ENCODE results near the gene AGAP1. TPM values are rescaled to one million over a fixed set of nuclear protein-coding genes. Genes with fewer than 3 reads are reported as not detected.

Gene AGAP1
- total RNA-seq, 6 experiments from 2014 or later, result 14.1 to 16.0 (median 15.1) TPM

GRCh38 chr2:235836491-235836911 lies 342.7 kb downstream of the AGAP1 start:
- TF ChIP-seq CTCF (IDR thresholded peaks at IDR 0.05), result no peak
- no peak overlapping the region for H3K4me3 Mint-ChIP-seq
- H3K36me3 Mint-ChIP-seq (ENCODE audit: low read depth), result no peaks in the 10 kb centered on the region
- no peaks in the 10 kb centered on the region for H3K4me1 Mint-ChIP-seq (ENCODE audit: low read depth)
- no peaks in the 10 kb centered on the region; the same call in 1 of the 2 replicates for H3K9me3 Mint-ChIP-seq
- no peak overlapping the region for H3K27ac Mint-ChIP-seq
- DNase-seq, result no peak
- no peaks in the 10 kb centered on the region for H3K27me3 Mint-ChIP-seq (ENCODE audit: insufficient read depth)

- Mint-ChIP-seq H3K4me1 (ENCODE audit: low read depth) (no peaks in the 10 kb centered on the region), H3K36me3 (ENCODE audit: low read depth) (no peaks in the 10 kb centered on the region), H3K4me3 (no peak overlapping the region), H3K27me3 (ENCODE audit: insufficient read depth) (no peaks in the 10 kb centered on the region), H3K27ac (no peak overlapping the region), H3K9me3 (no peaks in the 10 kb centered on the region; the same call in 1 of the 2 replicates)
- TF ChIP-seq CTCF (IDR thresholded peaks at IDR 0.05), result no peak
- no peak for DNase-seq
Observed at GRCh38 chr2:235839226-235839625, 345.4 kb downstream of the AGAP1 start.

- Mint-ChIP-seq H3K4me3 (no peak overlapping the region), H3K36me3 (ENCODE audit: low read depth) (no peaks in the 10 kb centered on the region), H3K4me1 (ENCODE audit: low read depth) (no peaks in the 10 kb centered on the region), H3K27ac (no peak overlapping the region), H3K9me3 (no peaks in the 10 kb centered on the region; the same call in 1 of the 2 replicates), H3K27me3 (ENCODE audit: insufficient read depth) (no peaks in the 10 kb centered on the region)
- no peak for DNase-seq
- no peak for TF ChIP-seq CTCF (IDR thresholded peaks at IDR 0.05)
Observed at GRCh38 chr2:235839974-235840373, 346.1 kb downstream of the AGAP1 start.

GRCh38 chr2:235841863-235842262 lies 348.0 kb downstream of the AGAP1 start:
- Mint-ChIP-seq H3K4me3 (no peak overlapping the region), H3K4me1 (ENCODE audit: low read depth) (no peaks in the 10 kb centered on the region), H3K27ac (no peak overlapping the region), H3K27me3 (ENCODE audit: insufficient read depth) (no peaks in the 10 kb centered on the region; the same call in 1 of the 2 replicates), H3K36me3 (ENCODE audit: low read depth) (no peaks in the 10 kb centered on the region), H3K9me3 (no peaks in the 10 kb centered on the region; the same call in 1 of the 2 replicates)
- no peak for DNase-seq
- no peak for TF ChIP-seq CTCF (IDR thresholded peaks at IDR 0.05)

- Mint-ChIP-seq H3K4me1 (ENCODE audit: low read depth) (no peaks in the 10 kb centered on the region), H3K27ac (no peak overlapping the region), H3K27me3 (ENCODE audit: insufficient read depth) (no peaks in the 10 kb centered on the region; the same call in 1 of the 2 replicates), H3K9me3 (no peaks in the 10 kb centered on the region; the same call in 1 of the 2 replicates), H3K4me3 (no peak overlapping the region), H3K36me3 (ENCODE audit: low read depth) (no peaks in the 10 kb centered on the region)
- no peak for DNase-seq
- TF ChIP-seq CTCF (IDR thresholded peaks at IDR 0.05), result no peak
Observed at GRCh38 chr2:235842941-235843340, 349.1 kb downstream of the AGAP1 start.

Measured in HFFc6 (cell line).